DMS79 (cell line): ENCODE data around the gene CD163.
"Not testable (repeated sequence)": the region's sequence is repeated elsewhere in the genome, so short reads cannot be mapped to it uniquely, and the experiment has no call there.

ENCODE experiments used
- DNase-seq: peaks from one replicate; lab custom pipeline; 2025; lab: John Stamatoyannopoulos, UW

Gene CD163

DNA sequence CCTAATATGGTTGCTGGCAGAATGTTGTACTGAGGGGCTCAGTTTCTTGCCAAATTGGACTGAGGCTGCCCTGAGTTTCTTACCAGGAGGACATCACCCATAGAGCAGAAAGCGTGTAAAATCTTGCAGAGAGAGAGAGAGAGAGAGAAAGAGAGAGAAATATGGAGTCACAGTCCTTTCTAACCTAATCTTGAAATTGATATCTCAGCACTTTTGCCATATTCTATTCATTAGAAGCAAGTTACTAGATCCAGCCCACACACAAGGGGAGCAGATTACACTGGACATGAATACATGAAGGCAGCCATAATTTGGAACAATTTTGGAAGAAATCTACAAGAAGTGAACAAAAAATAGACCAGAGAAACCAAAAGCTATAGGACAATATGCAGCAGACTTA is 55.5 kb downstream of the CD163 start:
- no peak for DNase-seq

GRCh38 chr12:7444537-7444936 is 59.0 kb downstream of the CD163 start:
- DNase-seq = no peak

DNA sequence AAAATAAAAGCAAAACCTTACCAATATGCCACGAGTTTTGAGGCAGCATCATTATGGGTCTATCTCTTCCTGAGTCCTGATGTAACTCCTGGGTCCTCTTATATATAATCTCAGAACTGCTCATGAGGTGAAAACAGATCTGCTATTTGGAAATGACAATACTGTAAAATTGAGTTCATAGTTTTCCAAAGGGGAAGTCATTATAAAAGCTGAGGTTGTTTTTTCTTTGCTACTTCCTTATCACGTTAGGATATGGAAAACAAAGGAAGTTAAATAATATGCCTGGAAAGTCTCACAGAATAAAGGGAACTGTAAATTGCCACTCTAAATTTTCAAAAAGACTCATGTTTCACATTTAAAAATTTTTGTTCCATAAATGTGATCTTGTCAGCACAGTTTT is 59.5 kb downstream of the CD163 start, which contains the start of gene CD163L1:
Gene CD163L1 (minus strand): TSS at position 78 of the 400 bp plus-strand sequence. CDS start 26 bp downstream, at position 52.
- no peak for DNase-seq

DNA sequence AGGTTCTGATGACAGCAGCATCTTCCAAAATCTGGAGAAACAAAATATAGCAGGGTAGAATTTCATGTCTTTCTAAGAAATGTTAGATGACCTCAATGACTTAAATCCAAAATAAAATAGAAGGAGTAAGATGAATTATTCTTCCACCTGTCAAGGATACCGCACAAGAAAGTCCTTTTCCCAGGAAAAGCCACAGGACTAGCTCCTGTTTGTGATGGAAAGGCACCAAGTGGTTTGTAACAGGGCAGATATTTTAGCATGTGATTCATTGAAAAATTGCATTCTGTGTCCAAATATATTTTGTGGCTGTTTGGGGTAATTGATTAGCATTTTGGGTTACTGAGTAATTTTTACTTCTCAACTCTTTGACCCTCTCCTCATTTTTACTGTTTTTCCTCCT is 62.4 kb downstream of the CD163 start:
- DNase-seq = no peak

GRCh38 chr12:7439579-7440505 is 63.7 kb downstream of the CD163 start:
- DNase-seq = no peak

DNA sequence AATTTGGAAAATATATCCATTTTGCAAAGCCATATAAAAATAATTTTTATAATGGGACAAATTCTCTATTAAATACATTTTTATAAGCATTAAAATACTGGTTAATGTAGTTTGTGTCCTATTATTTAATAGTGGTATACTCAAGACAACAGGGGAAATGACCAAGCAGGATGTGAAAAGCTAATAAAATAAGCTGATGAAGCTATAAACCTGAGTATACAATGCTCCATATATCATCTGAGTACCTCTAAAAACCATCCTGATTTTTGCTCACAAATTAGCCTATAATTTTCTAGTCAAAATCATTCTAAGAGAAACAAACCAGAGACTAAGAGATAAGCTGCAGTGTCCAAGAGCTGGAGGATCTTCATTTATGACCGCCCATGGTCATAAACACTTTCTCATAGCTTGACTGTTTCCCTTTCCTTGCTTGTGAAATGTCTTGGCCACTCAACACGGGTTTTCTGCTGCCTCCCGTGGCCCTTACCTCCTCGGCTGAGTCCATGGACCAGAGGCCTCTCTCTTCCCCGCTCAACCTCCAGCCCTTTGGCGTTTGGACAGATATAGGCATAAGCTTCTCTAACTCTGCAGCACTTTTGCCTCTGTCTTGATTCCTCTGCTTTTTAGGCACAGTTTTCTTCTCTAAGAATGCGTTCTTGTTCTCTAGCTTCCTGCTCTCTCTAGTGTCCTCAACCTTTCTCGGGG is 65.1 kb downstream of the CD163 start:
- DNase-seq = not testable (repeated sequence)

DNA sequence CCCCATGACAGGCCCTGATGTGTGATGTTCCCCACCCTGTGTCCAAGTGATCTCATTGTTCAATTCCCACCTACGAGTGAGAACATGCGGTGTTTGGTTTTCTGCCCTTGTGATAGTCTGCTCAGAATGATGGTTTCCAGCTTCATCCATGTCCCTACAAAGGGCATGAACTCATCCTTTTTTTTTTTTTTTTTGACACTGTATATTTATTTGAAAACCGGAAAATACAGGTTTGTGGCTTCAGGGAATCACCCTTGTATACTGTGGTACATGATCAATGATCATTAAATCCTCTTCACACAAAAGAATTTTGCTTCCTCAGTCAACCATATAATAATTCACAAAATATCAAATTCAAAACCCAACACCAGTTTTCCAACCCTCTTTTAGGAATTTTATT is 66.1 kb downstream of the CD163 start:
- not testable (repeated sequence) for DNase-seq

DNA sequence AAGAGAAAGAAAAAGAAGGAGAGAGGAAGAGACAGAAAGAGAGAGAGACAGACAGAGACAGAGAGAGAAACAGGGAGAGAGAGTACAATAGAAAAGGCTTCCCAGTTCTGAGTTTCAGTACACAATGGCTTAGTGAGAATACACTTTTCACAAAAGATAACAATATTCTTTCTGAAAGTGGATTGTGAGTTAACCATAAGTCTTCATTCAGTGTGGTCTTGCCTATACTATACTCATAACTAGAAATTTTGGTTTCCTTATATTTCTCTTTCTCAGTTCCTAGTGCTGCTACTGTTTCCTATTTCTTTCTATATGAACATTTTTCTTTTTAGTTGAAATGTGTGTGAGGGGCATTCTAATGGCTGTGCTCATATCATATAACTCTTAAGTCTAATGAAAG is 68.9 kb downstream of the CD163 start:
- DNase-seq = no peak

GRCh38 chr12:7433276-7433822 is 70.2 kb downstream of the CD163 start:
- DNase-seq = no peak

GRCh38 chr12:7431993-7432685 is 71.4 kb downstream of the CD163 start:
- DNase-seq = no peak
